Coronary artery (tissue), 2 donors: ENCODE data around the gene SMC5.
"Not testable (repeated sequence)": the region's sequence is repeated elsewhere in the genome, so short reads cannot be mapped to it uniquely, and the experiment has no call there.

Experiments
- DNase-seq: peaks from one replicate; pipeline ENCODE4 v3.0.0-alpha.2; 2017; ENCODE audit warnings: low spot score
- H3K27ac ChIP-seq, 2 donors: fragments of 200-600 bp; sonication (generic); one replicate each; pipeline ENCODE4 v1.5.1; 2016 to 2019
- H3K4me3 ChIP-seq: fragments of 200-600 bp; sonication (generic); 2 replicates; pipeline ENCODE4 v1.5.1; 2016; ENCODE audit warnings: mild to moderate bottlenecking, moderate library complexity
- TF ChIP-seq, protein P1 (sequence below): fragments of 200-600 bp; sonication (generic); IDR thresholded peaks from one replicate; pipeline ENCODE4 v1.5.1; 2019; ENCODE audit warnings: antibody characterized with exemption

SMC5 gene

DNA sequence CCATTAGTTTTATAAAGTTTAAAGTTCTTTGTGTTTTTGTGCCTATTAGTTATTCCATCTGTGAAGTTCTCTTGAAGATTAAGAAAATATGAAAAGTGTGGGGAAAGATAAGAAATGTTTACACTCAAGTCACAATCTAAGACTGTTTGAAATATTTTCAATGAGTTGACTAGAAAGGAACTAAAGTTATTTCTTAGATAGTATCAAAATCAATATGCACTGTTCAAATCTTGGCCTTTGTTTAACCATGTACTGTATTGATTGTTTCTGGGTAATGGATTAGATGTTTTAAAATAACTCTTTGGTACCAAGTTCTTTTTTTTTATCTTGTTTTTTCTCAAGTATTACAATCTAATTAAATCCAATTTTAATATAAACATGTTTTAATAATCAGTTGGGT, 46.0 kb downstream of the SMC5 start:
- H3K27ac ChIP-seq = no peak overlapping the region

DNA sequence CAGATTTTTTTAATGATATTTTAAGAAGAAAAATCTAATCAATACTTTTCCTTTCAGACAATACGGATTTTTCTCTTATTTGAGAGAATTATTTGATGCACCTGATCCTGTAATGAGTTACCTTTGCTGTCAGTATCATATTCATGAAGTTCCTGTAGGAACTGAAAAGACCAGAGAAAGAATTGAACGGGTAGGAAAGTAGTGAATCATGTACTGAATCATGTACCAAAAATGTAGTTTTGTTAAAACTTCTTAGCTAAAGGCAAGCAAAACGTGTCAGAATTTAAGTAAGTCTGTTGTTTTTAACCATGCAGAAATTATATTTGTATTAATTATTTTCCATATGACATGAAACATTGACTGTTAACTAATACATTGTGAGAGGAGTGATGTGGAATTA, 56.6 kb downstream of the SMC5 start:
- no peak overlapping the region for H3K27ac ChIP-seq
- DNase-seq = no peak
- H3K4me3 ChIP-seq = no peak overlapping the region
- TF ChIP-seq, protein P1, sequence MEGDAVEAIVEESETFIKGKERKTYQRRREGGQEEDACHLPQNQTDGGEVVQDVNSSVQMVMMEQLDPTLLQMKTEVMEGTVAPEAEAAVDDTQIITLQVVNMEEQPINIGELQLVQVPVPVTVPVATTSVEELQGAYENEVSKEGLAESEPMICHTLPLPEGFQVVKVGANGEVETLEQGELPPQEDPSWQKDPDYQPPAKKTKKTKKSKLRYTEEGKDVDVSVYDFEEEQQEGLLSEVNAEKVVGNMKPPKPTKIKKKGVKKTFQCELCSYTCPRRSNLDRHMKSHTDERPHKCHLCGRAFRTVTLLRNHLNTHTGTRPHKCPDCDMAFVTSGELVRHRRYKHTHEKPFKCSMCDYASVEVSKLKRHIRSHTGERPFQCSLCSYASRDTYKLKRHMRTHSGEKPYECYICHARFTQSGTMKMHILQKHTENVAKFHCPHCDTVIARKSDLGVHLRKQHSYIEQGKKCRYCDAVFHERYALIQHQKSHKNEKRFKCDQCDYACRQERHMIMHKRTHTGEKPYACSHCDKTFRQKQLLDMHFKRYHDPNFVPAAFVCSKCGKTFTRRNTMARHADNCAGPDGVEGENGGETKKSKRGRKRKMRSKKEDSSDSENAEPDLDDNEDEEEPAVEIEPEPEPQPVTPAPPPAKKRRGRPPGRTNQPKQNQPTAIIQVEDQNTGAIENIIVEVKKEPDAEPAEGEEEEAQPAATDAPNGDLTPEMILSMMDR = no peak

More for the DNA sequence above, 46.0 kb downstream of the SMC5 start:
- TF ChIP-seq, protein P1 = no peak
- DNase-seq = no peak
- H3K4me3 ChIP-seq = no peak overlapping the region

DNA sequence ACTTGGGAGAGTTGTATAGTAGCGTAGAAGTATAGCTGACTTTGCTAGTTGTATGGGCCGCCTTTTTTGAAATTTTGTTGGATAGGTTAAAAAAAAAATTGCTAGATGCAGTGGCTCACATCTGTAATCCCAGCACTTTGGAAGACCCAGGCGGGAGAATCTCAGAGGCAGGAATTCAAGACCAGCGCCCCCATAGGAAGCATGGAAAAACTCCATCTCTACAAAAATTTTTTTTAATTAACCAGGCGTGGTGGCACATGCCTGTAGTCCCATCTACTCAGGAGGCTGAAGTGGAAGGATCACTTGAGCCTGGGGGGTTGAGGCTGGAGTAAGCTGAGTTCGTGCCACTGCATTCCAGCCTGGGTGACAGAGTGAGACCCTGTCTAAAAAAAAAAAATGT, 59.2 kb downstream of the SMC5 start:
- no peak overlapping the region for H3K4me3 ChIP-seq
- no peak for DNase-seq
- no peak overlapping the region for H3K27ac ChIP-seq
- TF ChIP-seq, protein P1 = no peak

DNA sequence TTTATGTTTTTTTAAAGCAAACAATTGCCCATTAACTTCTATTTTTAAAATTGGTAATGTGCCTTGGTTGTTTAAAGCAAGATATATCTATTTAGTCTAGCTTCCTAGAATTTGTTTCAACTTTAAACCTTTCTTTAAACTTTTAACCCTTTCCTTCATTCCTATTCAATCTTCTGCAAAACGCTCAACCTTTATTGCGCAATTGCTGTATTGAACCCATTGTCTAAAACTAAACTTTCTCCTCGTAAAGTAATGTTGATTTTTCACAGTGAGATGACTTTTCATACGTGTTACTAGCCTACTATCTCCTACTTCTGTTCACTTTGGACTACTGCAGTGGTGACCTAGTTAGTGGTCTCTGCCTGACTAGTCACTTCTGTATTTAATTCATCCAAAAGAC, 63.3 kb downstream of the SMC5 start:
- no peak for DNase-seq
- TF ChIP-seq, protein P1 = no peak
- Histone ChIP-seq H3K27ac (no peak overlapping the region), H3K4me3 (no peak overlapping the region)

DNA sequence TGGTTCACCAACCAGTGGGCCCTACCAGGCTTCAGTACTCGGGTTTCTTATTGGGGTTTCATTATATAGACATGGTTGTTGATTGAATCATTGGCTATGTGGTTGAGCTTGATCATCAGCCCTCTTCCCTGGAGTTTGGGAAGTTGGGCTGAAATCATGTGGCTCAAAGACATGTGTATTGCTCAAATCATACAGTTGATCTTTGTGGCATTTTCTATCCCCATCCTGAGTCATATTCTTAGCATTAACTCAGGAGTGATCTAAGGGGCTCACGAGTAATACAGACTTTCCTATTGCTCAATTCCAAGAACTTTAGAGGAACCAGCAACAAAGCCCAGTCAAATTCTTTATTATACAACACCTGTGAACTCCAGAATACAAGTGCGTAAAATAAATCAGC, 66.2 kb downstream of the SMC5 start:
- no peak for DNase-seq
- Histone ChIP-seq H3K27ac (no peak overlapping the region), H3K4me3 (no peak overlapping the region)
- TF ChIP-seq, protein P1 = no peak

DNA sequence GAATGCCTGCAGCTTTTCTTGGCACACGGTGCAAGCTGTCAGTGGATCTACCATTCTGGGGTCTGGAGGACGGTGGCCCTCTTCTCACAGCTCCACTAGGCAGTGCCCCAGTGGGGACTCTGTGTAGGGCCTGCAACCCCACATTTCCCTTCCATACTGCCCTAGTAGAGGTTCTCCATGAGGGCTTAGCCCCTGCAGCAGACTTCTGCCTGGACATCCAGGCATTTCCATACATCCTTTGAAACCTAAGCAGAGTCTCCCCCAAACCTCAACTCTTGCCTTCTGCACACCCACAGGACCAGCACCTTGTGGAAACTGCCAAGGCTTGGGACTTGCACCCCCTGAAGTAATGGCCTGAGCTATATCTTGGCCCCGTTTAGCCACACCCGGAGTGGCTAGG, 69.8 kb downstream of the SMC5 start:
- H3K27ac ChIP-seq, H3K4me3 ChIP-seq, DNase-seq: not testable (repeated sequence)

DNA sequence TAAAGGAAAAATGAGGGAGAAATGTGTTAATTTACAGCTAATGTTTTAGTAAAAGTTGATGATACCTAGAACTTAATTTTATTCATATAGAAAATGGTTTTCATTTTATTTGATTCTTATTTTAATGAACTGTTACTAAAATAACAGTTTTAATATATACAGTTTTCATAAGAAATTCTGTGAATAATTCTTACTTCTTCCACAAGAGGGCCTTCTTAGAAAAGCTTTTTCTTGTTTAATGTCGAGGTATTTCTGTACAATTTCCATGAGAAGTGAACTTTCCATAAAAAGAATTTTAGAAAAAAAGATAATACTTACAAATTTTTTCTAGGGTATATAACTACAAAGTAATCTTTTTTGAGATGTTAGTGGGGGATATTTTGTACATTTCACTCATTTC, 81.8 kb downstream of the SMC5 start:
- no peak for DNase-seq
- no peak overlapping the region for H3K4me3 ChIP-seq
- peak overlapping the region in 1 of 2 donors; percentile 9 for H3K27ac ChIP-seq
- TF ChIP-seq, protein P1 = no peak

DNA sequence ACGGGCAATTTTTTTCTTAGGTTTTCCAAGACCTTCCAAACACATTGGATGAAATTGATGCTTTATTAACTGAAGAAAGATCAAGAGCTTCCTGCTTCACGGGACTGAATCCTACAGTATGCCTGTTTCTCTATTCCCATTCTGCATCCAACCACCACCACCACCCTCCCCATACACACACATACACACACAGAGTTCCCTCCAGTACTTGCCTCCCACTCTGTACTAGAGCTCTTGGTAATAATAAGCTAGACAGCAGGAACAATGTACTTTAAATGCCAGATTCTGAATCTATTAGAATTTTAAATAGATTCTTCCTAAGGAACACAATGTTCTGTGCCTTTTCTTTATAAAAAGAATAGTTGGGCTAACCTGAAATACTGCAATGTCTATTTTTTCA, 88.3 kb downstream of the SMC5 start:
- Histone ChIP-seq H3K4me3 (no peak overlapping the region), H3K27ac (no peak overlapping the region)
- DNase-seq = no peak
- TF ChIP-seq, protein P1 = no peak
